Lower leg skin (tissue), 3 donors: ENCODE results near the gene YY1.

Experiments used
- CTCF ChIP-seq, 3 donors: fragments of 450-650 bp; IDR thresholded peaks; one replicate each; pipeline ENCODE4 v1.5.1; 2016; ENCODE audit warnings: antibody characterized with exemption in 3 of 3, mild to moderate bottlenecking in 3 of 3, moderate library complexity in 2 of 3
- POLR2A ChIP-seq, 2 donors: fragments of 450-650 bp; IDR thresholded peaks; one replicate each; pipeline ENCODE4 v1.6.1; 2016 to 2017; ENCODE audit warnings: antibody characterized with exemption in 2 of 2, mild to moderate bottlenecking in 1 of 2, moderate library complexity in 1 of 2

- TF ChIP-seq CTCF (IDR thresholded peaks at IDR 0.05): no peak
- TF ChIP-seq POLR2A (IDR thresholded peaks at IDR 0.05): no peak
These were observed 2.1 kb upstream of the YY1 start for GRCh38 chr14:100236881-100237280.
